HuH-7.5 (cell line): ENCODE results near the gene SPIRE1.
A peak's percentile ranks its signal among the peaks of the same experiment; 100 is the strongest.
"Not testable (repeated sequence)": the region's sequence is repeated elsewhere in the genome, so short reads cannot be mapped to it uniquely, and the experiment has no call there.

Experiments
- DNase-seq: peaks from one replicate; pipeline ENCODE4 v3.0.0; 2011; ENCODE audit warnings: low spot score

Gene SPIRE1

DNA sequence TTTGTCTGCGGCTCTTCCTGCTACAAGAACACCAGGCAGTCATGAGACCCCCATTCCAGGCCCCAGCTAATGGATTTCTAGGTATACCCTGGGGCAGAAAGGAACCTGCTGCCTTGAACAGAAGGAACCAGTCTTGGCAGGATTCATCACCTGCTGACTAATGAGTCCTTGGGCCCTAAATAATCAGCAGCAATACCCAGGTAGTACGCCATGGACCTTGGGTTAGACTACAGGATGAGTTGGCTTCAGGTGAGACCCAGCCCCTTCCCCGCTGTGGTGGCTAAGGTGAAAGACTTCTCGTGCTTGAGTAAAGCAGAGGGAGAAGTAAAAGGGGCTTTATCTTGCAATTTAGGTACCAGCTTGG, 105.0 kb downstream of the SPIRE1 start:
- no peak for DNase-seq

DNA sequence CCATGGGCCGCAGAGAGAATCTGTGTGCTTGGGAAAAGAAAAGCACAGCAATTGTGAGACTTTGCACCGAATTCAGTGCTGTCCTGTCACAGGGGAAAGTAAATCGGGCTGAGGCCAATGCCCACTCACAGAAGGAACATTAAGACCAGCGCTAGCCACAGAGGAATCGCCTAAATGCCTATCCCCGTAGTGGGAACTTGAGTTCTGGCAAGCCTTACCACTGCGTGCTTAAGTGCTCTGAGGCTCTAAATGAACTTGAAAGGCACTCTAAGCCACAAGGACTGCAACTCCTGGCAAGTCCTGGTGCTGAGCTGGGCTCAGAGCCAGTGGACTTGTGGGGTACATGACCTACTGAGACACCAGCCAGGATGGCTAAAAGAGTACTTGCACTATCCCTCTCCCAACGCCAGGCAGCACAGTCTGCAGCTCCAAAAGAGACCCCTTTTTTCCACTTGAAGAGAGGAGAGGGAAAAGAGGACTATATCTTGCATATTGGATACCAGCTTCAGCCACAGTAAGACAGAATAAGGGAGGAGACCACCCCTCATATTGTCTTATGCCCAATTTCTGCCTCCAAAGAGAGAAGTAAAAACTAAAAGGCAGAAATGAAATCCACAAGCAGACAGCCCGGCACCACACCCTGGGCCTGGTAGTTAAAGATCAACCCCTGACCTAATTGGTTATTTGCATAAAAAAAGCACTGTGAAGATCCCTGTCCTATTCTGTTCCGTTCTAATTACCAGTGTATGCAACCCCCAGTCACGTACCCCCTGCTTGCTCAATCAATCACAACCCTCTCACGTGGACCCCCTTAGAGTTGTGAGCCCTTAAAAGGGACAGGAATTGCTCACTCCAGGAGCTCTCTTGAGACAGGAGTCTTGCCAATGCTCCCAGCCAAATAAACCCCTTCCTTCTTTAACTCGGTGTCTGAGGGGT, 105.7 kb downstream of the SPIRE1 start:
- not testable (repeated sequence) for DNase-seq

DNA sequence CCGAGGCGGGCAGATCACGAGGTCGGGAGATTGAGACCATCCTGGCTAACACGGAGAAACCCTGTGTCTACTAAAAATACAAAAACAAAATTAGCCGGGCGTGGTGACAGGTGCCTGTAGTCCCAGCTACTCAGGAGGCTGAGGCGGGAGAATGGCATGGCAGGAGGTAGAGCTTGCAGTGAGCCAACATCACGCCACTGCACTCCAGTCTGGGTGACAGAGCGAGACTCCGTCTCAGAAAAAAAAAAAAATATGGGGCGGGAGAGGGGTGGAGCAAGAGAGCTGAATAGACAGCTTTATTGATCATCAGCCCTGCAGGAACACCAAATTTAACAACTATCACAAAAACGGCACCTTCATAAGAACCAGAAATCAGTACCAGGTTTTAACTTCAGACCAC, 106.4 kb downstream of the SPIRE1 start:
- DNase-seq, result not testable (repeated sequence)

DNA sequence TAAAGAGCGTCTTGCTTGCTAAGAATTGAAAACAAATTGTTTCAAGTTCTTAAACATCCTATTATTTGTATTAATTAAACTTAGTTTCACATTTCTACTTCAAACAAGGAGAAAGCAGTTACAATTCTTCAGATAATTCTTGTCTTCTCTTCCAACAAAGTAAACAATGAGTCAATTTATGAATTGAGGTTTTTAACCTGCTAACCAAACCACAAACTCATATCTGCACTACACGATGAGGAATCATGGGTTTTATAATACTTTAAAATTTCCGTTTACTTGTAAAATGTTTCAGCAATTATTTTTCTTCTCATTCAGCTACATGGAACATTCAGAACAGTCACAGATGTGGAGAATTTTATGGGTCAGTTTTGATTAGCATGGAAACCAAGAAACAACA, 114.2 kb downstream of the SPIRE1 start:
- DNase-seq, result no peak

DNA sequence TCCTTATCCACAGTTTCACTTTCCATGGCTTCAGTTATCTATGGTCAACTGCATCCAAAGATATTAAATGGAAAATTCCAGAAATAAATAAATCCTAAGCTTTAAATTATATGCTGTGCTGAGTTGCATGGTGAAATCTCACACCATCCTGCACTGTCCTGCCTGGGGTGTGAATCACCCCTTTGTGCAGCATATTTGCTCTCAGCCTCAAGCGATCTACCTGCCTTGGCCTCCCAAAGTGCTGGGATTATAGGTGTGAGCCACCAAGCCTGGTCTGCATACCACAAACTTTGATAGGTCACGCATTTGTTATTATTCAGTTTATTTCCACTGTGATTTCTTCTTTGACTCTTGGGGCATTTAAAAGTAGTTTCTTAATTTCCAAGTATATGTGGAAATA, 117.2 kb downstream of the SPIRE1 start:
- no peak for DNase-seq

DNA sequence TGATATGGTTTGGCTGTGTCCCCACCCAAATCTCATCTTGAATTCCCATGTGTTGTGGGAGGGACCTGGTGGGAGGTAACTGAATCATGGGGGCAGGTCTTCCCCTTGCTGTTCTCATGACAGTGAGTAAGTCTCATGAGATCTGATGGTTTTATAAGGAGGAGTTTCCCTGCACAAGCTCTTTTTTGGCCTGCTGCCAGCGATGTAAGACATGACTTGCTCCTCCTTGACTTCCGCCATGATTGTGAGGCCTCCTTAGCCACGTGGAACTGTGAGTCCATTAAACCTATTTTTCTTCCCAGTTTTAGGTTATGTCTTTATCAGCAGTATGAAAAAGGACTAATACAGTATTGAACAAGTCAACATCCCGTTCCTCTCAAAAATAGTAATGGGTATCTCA, 118.7 kb downstream of the SPIRE1 start:
- DNase-seq, result not testable (repeated sequence)

DNA sequence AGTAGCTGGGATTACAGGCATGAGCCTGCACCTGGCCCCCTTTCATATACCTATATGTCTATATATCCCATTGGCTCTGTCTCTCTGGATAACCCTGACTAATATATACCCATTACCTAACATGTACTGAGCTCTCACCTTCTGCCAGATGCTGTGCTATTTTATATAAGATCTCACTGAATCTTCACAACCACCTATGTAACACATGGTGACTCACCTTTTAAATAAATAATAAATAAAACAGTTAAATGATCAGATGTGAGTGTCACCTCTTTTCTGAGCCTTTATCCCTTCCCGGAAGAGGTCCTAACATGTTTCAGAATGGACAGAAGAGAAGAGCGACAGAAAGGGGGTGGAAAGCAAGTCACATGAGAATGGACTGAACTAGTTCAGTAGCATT, 123.1 kb downstream of the SPIRE1 start:
- DNase-seq, result no peak

DNA sequence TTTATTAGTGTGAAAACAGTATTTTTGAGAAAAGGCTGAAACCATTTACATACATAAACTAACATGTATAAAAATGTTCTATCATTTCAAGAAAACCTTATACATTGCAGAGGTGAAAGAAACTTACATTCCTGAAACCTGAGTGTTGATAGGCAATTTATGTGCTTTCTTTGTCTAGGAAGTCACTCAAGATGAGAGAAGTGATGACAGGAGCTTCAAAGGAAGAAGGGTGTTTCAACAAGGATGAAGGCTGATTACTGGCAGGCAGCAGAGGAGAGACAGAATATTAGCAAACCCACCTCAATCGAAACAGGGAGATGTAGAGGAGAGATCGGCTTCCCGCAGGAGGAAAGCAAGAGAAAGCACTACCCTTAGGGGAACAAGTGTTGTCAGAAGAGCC, 125.2 kb downstream of the SPIRE1 start:
- no peak for DNase-seq

DNA sequence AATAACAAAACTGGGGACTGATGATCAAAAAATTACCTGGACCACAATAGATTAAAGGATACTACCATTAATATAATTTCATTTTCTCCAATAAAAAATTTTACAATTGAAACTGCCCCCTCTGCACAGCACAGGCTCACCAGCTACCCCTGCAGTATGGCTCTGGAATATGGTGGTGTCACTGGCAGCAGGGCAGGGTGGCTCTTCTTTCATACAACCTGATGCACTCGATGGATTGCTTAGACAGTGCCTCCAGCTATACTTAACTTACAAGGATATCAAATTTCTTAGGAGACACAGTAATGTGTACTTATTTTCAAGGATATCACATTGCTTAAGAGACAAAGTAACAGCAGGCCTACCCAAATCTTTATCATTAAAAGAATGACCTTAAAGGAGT, 126.2 kb downstream of the SPIRE1 start:
- no peak for DNase-seq

DNA sequence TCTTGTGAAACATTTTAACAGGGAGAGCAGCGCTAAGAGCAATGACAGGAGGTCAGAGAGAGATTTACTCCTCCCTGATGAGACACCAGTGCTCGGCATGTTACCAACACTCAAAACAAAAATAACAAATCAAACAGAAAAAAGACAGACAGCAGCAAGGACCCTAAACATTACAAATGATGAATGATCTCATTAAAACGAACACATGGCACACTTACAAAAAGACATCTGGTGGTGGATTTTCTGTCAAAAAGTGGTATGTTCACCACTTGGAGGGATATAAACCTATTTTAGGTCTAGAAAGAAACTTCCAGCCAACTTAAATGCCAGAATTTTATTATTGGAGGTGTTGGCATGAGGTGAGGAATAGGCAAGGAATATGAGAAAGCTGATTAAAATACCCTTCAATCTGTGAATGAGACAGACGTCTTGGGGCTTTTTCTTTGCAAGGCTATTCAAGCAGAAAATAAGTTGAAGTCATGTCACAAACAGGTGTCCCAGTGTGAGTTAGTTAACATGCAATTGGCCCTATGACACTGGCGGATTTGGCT, 137.4 kb downstream of the SPIRE1 start:
- no peak for DNase-seq

DNA sequence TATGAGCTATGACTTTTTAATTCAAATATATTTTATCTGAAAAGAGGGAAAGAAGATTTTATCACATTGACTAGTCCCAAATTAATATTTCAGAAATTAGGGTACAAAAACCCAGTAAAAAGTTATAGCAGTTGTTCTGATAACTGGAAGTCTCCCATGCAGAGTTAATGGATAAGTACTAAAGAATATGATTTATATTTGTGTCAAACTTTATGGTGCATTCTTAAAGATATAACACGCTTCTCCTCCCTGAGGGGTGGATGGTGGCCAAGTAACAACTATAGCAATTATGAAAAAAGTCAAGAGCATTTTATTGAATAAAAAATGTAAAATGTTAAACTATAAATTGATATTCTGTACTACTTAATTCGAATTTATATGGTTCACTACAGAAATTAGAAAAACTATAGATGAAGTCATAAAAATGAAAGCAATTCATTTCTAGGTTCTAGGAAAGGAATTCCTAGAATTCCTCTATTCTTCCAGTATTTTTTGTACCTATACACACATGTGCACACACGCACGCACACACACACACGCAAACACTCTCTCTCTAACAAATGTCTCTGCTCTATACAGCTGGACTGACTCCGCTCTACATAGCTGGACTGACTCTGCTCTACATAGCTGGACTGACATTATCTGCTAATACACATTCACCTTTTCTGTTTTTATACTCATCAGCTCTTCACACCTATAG, 138.9 kb downstream of the SPIRE1 start:
- DNase-seq, result no peak

DNA sequence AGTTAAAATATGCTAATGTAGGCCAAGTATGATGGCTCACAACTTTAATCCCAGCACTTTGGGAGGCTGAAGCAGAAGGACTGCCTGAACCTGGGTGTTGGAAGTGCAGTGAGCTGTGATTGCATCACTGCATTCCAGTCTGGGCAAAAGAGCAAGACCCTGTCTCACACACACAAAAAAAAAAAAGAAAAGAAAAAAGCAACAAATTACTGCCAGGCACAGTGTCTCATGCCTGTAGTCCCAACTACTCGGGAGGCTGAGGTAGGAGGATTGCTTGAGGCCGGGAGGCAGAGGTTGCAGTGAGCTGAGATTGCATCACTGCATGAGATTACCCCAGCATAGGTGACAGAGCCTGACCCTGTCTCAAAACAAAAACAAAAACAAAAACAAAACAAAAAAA, 139.6 kb downstream of the SPIRE1 start:
- no peak for DNase-seq

DNA sequence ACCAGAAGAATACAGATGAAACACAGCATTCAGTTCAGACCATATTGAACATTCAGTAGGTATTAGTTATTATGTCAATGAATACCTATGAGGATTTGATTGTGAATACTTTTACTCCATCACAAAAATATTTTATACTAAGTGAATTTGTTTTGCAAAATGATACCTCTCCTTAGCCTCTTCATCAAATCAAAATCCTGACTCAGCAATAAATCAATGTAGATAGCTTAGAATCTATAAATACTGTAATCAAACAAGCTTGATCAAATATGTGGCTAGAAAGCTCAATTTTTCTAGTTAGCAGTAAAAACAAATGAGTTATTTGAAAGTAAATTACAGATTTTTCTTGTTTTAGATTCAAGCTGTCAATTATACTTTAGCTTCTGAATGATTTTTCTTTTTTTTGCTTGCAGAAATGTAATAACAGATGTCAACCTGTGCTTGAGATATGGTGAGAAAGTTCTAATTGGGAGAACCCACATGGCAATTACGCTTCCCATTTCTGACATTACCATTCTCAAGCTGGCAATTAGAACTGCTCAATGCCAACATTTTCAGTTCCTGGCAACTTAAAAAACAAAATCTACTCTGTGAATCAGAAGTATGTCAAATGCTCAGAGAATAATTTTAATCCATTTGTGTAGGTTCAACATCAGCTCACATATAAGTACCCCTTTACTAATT, 140.6 kb downstream of the SPIRE1 start:
- DNase-seq, result no peak

DNA sequence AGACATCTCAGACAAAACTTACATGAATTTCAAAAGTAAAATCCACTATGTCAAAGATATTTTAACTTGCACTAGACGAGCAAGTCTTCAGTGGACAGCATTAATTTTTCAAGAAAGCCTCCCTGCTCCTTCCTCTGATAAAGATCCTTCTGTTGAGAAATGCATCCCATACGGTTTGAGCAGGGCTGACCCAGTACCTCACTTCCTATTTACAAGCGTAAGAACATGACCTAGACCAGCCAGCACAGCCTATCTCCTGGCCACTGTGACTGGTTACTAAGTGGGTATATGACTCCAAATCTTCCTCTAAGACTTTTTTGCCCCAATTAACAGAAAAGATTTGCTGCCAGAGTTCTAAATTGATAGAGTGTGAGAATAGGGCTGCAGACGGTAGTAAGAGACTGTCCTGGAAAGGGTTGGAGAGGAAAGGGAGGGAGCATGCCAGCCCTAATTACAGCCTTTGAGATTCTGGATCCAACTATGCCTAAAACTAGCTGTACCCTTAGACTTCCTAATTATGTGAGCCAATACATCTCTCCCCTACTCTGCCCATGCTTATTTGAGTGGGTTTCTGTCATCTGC, 141.8 kb downstream of the SPIRE1 start:
- DNase-seq, result no peak

DNA sequence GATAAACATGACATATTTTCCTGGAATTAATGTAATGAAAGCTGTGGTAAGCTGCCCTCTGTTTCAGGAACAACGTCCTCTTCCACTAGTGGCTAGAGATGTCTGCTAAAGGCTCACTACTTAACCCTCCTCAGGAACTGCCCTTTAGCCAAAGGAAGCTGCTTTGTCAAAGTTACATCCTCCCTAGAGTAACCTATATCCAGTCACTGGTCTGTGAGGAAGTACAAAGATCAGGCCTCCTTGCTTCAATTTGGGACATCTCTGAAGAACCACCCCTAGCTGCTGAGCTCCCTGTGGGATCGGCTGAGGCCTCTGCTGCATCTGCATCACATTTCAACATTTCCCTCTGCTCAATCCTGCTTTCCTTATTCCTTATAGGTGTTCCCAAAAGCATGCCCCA, 142.4 kb downstream of the SPIRE1 start:
- no peak for DNase-seq

DNA sequence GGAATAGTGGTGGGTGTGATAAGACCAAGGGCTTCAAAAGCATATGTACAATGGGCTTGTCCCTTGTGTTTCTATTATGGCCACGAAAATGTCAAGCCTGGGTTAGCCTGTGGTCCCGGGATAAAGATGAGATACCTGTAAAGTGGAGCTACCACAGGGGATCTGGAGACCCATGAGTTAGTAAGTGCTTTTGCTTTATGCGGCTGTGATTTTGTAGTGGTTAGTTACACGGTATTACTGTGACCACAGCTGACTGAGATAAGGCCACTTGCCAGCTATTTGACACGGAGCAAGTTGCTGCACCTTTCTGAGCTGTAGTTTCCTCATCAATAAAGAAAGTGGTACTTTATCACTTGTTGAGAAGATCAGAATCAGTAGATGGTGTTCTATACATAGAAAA, 150.9 kb downstream of the SPIRE1 start:
- no peak for DNase-seq

DNA sequence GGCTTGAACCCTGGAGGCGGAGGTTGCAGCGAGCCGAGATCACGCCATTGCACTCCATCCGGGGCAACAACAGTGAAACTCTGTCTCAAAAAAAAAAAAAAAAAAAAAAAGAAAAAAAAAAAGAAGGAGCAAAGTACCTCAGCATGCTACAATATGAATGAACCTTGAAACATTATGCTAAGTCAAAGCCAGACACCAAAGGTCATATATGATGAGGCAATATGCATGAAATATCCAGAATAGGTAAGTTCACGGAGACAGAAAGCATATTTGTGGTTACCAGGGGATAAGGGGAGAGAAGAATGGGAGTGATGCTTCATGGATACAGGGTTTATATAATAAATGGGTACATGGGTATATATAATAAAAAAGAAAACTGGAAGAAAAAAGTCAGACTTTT, 156.9 kb downstream of the SPIRE1 start:
- no peak for DNase-seq

DNA sequence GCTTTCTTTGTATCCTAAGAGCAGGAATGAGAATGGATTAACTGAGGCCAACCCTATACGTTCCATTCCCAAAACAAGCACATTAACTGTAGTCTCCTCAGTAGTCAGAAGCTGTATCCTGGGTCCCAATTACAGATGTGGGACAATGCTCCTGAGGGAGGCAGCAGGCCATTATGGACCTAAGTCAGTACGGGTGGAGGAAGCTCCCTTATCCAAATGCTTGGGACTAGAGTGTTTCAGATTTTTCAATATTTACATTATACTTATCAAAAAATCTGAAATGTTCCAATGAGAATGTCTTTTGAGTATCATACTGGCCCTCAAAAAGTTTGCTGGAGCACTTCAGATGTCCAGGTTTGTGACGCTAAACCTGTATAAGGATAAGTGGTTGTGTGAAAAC, 160.1 kb downstream of the SPIRE1 start:
- DNase-seq, result no peak

DNA sequence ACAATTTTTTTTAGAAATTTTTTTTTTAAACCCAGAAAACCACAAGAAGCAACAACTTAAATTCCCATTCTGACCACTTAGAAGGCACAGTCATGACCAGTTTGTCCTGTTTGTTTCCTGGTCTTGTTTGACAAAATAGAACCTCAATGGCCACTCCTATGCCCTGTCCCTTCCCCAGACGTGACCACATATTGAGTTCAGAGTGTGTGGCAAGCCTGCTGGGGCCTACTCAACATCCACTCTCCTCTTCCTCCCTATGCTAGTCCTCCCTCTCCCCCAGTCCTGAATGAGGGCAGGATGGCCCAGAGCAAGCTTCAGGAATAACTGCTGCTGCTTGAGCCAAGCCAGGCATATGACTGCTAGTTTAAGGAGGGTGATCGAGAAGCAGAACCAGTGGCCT, 160.6 kb downstream of the SPIRE1 start:
- no peak for DNase-seq

DNA sequence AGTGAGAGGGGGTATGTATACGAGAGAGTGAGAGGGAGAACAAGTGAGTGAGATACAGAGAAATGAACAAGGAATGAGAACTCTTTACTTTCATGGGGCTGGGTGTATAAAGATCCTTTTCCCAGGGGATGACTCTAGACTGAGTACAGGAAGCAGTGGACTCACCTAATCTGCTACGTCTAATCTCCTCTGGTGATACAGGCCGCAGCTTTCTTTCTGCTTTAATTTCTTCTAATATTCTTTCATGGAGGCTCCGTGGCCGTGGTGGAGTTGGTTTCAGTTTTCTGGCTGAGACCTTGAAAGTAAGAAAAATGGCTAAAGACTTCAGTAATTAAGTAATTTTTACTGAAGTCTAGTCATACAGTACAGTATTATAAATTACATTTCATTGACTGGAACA, 165.0 kb downstream of the SPIRE1 start:
- no peak for DNase-seq

DNA sequence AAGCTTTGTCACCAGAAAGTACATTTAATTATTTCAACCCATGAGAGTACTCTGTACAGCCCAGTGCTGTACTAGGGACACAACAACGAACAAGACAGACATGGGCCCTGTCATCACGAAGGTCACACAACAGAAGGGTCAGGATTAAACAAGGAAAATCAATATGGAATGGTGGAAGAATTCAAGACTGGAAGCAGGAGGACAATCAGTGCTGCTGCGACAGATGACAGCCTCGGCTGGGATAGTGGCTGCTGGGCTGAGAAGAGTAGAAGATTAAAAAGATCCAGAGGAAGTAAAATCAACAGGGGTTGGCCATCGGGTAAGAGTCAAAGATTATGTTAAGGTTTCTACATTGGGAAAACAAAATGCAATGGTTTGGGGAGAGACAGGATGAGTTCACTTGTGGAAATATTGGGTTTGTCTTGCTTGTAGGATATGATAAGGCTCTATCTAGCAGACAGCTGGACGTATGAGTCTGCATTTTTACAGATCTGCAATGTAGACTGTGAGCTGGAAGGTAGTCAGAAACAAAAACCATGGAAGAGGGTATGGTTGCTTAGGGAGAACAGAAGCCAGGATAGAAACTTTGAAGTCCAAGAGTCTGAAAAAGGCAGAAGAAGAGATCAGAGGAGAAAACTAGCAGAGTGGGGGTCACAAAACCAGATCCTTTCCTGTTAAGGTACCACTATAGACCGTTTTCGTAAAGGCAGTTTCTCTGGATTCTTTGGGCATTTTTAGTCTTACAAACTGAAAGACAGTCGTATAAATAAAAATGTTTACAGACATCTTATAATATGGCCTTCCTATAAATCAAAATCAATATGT, 166.1 kb downstream of the SPIRE1 start:
- DNase-seq, result peak; percentile 28
